Tibial nerve (tissue), 3 donors: Measurements from ENCODE around the gene ZC3H7B.

ENCODE experiments used
- POLR2A ChIP-seq, 2 donors: fragments of 450-650 bp; IDR thresholded peaks; one replicate each; pipeline ENCODE4 v1.6.1; 2017; ENCODE audit warnings: antibody characterized with exemption in 2 of 2, mild to moderate bottlenecking in 2 of 2, moderate library complexity in 2 of 2
- TF ChIP-seq, protein P1 (sequence below), 5 experiments: fragments of 200-600 bp in 3 of 5; fragments of 450-650 bp in 2 of 5; sonication (generic) in 3 of 5; IDR thresholded peaks; one replicate each; pipeline ENCODE4 v1.5.1; 2016 to 2019; ENCODE audit warnings: antibody characterized with exemption in 5 of 5, mild to moderate bottlenecking in 3 of 5, moderate library complexity in 2 of 5

- TF ChIP-seq, protein P1, sequence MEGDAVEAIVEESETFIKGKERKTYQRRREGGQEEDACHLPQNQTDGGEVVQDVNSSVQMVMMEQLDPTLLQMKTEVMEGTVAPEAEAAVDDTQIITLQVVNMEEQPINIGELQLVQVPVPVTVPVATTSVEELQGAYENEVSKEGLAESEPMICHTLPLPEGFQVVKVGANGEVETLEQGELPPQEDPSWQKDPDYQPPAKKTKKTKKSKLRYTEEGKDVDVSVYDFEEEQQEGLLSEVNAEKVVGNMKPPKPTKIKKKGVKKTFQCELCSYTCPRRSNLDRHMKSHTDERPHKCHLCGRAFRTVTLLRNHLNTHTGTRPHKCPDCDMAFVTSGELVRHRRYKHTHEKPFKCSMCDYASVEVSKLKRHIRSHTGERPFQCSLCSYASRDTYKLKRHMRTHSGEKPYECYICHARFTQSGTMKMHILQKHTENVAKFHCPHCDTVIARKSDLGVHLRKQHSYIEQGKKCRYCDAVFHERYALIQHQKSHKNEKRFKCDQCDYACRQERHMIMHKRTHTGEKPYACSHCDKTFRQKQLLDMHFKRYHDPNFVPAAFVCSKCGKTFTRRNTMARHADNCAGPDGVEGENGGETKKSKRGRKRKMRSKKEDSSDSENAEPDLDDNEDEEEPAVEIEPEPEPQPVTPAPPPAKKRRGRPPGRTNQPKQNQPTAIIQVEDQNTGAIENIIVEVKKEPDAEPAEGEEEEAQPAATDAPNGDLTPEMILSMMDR (IDR thresholded peaks at IDR 0.05) = no peak
- no peak for TF ChIP-seq POLR2A (IDR thresholded peaks at IDR 0.05)
Measured at GRCh38 chr22:41369837-41370236, 68.5 kb downstream of the ZC3H7B start.
